LNCAP (cell line): ENCODE results near the gene CEP78.

ENCODE experiments used
- CTCF ChIP-seq: fragments of 450-650 bp; IDR thresholded peaks from 2 replicates; pipeline ENCODE4 v1.5.1; 2017; ENCODE audit warnings: mild to moderate bottlenecking

Gene CEP78

GRCh38 chr9:78292716-78293497 is 57.0 kb downstream of the CEP78 start:
- no peak for TF ChIP-seq CTCF

DNA sequence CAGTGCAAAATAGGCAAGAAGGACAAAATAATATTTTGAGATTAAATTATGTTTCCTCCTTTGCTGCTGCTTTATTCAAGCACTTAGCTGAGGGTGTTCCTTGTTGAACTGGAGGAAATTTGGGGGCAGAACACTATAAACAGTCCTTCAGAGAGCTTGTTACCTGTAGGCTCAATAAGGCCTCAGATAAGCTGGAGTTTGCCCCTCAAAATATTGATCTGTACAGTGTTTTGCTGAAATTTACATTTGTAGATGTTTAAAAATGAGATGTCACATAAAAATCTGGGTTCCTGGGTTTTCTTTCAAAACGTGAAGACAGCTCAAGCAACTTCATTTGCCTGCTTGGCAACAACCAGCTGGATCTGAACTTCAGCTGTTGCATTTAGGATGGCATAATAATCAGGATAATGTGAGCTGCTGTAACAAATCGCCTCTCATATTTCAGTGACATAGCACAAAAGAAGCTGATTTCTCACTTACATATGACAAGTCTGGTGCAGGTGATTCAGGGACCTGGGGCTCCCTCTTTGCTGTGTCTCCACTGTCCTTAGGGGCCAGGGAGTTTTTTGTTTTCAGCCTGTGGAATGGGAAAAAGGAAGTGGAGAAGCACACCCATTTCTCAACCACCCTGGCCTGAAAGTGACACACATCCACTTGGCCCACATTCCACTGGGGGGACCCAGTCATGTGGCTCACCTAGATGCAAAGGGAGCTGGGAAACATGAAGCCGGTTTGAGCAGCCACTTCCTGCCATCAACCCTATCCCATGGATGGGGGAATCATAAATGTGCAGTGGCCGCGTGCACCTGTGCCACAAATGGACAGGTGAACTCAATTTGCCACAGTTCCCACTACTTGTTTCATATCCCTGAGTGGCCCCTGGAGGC is 58.7 kb downstream of the CEP78 start:
- TF ChIP-seq CTCF: no peak

DNA sequence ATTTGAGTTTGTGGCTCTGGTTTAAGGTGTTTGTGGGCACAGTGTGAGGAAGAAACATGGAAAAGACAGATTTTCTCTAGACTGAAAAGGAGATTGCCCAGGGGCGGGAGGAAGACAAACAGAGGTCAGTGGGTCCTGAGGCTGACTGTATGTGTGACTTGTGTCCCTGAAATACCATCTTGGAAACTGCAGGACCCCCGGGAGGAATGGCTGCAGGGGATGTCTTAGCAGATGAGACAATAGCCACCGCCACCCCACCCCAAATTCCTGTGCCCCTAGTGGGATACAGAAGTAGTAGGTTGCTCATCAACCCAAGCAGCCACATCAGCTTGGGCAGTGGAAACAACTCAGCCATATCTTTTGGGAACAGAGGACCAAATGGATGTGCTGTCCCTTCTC is 59.3 kb downstream of the CEP78 start:
- TF ChIP-seq CTCF: no peak

GRCh38 chr9:78295731-78296130 is 59.9 kb downstream of the CEP78 start:
- no peak for TF ChIP-seq CTCF

GRCh38 chr9:78296201-78296892 is 60.5 kb downstream of the CEP78 start:
- TF ChIP-seq CTCF: no peak

GRCh38 chr9:78296893-78297671 is 61.2 kb downstream of the CEP78 start, which contains the start of gene PSAT1:
Gene PSAT1 (plus strand): TSS chr9:78297125. CDS start chr9:78297211, 86 bp downstream.
- no peak for TF ChIP-seq CTCF

GRCh38 chr9:78297672-78297961 is 61.7 kb downstream of the CEP78 start:
- no peak for TF ChIP-seq CTCF
